ENCODE results near the gene CRMP1.
"Not testable (repeated sequence)": the region's sequence is repeated elsewhere in the genome, so short reads cannot be mapped to it uniquely, and the experiment has no call there.

DNA sequence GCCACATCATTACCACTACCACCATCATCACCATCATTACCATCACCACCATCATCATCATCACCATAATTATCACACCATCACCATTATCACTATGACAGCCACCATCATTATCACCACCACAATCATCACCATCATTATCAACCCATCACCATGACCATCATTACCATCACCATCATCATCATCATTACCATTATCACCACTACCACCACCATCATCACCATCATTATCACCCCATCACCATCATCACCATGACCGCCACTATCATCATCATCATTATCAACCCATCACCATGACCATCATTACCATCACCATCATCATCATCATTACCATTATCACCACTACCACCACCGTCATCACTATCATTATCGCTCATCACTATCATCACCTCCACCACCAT, 36.5 kb downstream of the CRMP1 start:
- not testable (repeated sequence) for TF ChIP-seq POLR2A, POLR2AphosphoS5 (IDR thresholded peaks at IDR 0.05)
- TF ChIP-seq, protein P1, sequence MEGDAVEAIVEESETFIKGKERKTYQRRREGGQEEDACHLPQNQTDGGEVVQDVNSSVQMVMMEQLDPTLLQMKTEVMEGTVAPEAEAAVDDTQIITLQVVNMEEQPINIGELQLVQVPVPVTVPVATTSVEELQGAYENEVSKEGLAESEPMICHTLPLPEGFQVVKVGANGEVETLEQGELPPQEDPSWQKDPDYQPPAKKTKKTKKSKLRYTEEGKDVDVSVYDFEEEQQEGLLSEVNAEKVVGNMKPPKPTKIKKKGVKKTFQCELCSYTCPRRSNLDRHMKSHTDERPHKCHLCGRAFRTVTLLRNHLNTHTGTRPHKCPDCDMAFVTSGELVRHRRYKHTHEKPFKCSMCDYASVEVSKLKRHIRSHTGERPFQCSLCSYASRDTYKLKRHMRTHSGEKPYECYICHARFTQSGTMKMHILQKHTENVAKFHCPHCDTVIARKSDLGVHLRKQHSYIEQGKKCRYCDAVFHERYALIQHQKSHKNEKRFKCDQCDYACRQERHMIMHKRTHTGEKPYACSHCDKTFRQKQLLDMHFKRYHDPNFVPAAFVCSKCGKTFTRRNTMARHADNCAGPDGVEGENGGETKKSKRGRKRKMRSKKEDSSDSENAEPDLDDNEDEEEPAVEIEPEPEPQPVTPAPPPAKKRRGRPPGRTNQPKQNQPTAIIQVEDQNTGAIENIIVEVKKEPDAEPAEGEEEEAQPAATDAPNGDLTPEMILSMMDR (IDR thresholded peaks at IDR 0.05), result not testable (repeated sequence)
